SKM-1 (cell line): ENCODE measurements around the gene COMMD4.
A peak's percentile ranks its signal among the peaks of the same experiment; 100 is the strongest.
"Not testable (repeated sequence)": the region's sequence is repeated elsewhere in the genome, so short reads cannot be mapped to it uniquely, and the experiment has no call there.

Experiments used
- DNase-seq: peaks from one replicate; lab custom pipeline; 2025; ENCODE audit not compliant: unreplicated experiment; lab: John Stamatoyannopoulos, UW

Gene COMMD4

DNA sequence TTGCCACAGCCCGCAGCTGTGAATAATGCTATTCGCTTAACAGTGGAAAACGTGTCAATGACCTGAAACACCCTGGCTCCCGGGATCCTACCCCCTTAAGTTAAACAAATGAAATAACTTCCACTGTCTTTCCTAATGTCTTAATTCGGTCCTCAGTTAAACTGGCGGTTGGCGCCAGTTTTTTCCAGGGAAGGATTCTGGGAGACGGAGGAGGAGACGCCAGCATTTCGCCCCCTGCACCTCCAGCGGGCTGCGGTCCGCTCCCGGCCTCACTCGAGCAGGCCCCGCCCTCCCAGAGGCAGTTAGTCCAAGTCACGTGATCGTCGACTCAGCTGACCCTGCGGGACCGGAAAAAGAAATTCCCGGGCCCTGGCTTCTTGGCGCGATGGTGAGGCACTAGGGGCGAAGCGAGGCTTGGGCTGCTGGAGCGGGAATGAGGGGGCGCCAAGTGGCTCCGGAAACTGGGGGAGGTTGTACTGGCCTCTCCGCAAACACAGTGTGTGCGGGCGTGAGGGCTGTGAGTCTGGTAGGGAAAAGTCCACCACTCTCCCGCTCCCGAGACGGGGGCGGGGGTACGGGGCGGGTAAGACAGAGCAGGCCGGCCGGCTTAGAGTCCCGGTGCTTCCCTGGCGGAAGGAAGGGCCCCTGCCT, at the start of gene COMMD4:
Gene COMMD4, plus strand, starts transcription at position 359 of the 651 bp plus-strand sequence. Its CDS starts 27 bp downstream, at position 386.
- peak; percentile 50 for DNase-seq

DNA sequence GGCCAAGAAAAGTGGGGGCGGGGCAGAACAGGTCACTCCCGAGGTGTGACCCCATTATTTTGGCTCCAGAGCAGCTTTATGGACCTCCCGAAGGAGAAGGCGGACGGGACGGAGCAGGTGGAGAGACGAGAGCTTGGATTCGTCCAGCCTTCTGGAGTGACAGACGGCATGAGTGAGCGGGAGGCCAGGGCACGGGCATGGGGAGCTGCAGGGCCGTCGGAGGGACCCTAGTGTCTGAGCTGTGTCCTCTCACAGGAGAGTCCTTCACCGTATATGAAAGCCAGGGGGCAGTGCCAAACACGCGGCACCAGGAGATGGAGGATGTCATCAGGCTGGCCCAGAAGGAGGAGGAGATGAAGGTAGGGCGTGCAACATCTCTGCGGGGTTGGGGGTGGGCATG, 42.2 kb upstream of the COMMD4 start:
- not testable (repeated sequence) for DNase-seq

DNA sequence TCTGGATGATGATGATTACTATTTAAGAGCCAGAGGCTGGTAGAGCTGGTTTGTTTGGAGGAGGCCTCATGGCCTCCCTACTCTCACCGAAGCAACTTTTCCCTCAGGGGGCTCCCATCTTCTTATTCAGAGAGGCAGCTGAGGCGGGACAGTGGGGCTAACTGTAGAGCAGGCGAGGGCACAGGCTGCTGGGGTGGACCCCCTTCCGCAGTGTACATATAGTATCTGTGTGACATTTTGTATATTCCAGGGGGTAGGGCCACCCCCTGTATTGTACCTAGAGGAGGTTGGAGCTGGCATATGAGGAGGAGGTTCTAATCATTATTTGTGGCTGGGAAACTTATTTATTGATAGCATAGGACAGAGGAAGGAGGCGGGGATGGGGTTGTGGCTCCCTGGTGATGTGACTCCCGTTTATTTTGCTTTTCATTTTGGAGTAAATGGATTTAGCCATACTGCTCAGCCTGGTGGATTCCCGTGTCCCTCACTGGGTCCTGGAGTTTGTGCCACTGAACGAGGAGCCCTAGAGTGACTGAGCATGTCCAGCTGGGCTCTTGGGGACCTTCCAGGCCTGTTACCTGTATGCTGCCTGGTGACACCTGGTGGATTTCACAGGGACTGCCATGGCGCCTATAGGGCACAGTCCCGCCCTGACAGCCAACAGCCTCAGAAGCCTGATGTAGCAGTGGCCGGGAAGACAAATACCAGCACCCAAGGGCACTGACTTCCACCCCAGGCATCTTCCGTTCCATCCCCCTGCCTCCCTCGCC, 37.1 kb upstream of the COMMD4 start:
- DNase-seq: not testable (repeated sequence)

DNA sequence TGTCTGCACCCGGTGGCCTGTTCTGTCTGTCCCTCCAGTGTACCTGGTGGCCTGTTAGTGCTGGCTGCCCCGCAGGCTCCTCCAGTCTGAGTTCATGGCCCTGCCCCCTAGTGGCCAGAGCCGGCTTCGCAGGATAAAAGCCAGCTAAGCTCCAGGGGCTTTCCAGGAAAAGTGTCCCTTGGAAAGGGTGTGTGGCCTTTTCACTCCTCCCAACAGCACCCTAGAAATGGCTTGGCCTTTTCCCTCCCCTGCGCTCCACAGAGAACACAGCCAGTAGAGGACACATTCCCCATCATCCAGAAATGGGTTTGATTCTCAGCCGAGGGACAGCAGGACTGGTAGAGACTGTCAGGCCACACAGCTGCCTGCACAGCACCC, 36.6 kb upstream of the COMMD4 start:
- DNase-seq: not testable (repeated sequence)

DNA sequence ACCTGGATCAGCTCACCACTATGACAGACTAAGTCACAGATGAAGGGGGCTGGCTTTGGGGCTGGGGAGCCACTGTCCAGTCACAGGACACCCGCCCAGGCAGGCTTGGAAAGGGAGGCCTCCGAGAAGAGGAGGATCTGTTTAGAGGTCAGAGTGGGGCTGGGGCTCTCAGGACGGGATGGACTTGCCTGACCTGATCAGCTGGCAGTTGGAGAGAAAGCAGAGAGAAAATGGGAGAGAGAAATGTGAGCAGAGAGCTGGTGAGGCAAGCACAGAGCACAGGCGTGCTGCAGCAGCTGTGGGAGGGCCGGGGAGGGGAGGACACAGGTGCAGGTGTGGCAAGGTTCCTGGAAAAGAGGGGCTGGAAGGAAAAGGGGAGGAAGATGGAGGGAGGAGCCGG, 35.8 kb upstream of the COMMD4 start:
- not testable (repeated sequence) for DNase-seq

DNA sequence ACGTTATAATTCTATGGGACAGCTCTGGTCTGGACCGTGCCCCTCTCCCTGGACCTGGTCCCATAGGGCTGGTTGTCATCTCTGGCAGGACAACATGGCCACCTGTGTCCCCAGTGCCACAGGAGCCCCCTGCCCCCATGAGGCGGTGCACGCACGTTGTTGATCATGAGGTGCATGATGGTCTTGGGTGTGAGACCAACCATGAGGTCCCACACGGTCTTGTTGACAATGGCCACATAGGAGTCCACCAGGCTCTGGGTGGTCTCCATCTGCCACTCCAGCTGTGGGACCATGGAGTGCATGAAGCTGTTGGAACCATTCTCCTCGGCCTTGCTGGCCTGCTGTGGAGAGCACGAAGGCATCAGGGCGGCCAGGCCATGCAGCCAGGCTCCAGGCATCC, 33.5 kb upstream of the COMMD4 start:
- no peak for DNase-seq

DNA sequence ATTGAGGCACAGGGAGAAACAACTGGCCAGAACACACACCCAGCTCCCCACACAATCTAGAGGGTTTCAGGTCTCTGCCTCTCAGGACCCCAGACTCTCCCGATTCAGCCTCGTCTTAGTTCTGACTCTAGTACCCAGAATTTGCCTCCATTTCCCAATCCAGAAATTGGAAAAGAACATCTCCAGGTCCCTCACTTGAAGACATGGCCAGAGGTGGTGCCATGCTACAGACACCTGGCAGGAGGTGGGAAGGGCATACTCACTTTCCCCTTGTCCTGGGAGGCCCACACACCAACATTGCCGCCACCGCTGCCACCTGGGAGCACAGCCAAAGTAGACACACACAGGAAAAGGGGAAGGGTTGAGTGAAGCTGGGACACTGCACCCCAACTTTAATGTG, 33.1 kb upstream of the COMMD4 start:
- DNase-seq: not testable (repeated sequence)

DNA sequence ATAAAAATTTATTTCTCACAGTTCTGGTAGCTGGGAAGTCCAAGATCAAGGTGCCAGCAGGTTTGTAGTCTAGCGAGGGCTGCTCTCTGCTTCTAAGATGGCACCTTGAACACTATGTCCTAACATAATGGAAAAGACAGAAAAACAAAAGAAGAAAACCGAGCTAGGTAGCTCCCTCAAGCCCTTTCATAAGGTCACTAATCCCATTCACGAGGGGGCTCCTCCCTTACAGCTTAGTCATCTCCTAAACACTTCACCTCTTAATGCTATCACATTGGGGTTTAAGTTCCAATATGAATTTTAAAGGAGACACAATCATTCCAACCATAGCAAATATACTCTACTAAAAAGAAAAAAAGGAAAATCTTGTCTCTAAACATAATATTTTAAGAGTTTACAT, 29.7 kb upstream of the COMMD4 start:
- DNase-seq: no peak

DNA sequence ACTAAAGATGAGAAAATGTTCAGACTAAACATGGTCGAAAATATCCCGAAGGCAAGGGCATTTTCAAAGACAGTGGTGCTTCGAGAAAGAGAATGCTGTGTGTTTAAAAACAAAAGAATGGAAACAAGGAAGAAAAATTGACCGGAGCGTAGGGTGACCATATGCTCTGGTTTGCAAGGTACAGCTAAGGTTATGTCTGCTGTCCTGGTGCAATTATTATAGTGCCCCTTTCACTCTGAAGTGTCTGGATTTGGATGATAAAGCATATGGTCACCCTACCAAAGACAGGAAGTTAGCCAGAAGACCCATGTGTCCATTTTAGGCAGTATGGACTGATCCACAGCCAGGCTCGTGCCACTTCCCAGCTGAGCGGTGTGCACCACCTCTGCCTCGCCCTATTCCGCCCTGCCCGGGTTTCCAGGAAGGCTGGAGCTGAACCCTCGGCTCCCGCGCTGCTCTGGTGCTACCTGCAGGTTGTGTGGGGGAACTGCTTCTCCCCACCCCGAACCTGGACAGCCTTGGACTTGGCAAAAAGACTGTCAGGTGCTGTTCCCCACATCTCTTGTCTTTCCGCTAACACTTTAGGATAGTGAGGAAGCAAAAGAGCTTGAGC, 28.0 kb upstream of the COMMD4 start:
- DNase-seq: no peak

DNA sequence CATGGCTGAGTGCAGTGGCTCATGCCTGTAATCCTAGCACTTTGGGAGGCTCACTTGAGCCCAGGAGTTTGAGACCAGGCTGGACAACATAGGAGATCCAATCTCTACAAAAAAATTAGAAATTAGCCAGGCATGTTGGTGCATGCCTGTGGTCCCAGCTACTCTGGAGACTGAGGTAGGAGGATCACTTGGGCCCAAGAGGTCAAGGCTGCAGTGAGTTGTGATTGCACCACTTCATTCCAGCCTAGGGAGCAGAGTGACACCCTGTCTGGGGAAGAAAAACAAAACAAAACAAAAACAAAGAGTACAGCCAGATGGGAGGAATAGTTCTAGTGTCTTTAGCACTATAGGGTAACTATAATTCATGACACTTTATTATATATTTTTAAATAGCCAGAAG, 26.2 kb upstream of the COMMD4 start:
- DNase-seq: no peak

DNA sequence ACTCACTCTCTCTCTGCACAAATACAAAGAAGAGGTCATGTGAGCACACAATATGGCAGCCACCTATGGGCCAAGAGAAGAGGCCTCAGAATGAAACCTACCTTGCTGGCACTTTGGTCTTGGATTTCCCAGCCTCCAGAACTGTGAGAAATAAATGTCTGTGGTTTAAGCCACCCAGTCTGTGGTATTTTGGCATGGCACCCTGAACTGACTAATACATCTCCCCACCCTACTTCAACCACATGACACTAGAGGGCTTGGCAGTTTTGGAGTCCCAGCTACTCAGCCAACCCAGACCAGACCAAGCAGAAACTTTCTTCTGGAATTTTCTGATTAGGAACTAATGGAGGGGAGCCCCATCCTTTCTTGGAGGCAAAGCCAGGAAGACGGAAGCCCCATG, 23.3 kb upstream of the COMMD4 start:
- DNase-seq: not testable (repeated sequence)

DNA sequence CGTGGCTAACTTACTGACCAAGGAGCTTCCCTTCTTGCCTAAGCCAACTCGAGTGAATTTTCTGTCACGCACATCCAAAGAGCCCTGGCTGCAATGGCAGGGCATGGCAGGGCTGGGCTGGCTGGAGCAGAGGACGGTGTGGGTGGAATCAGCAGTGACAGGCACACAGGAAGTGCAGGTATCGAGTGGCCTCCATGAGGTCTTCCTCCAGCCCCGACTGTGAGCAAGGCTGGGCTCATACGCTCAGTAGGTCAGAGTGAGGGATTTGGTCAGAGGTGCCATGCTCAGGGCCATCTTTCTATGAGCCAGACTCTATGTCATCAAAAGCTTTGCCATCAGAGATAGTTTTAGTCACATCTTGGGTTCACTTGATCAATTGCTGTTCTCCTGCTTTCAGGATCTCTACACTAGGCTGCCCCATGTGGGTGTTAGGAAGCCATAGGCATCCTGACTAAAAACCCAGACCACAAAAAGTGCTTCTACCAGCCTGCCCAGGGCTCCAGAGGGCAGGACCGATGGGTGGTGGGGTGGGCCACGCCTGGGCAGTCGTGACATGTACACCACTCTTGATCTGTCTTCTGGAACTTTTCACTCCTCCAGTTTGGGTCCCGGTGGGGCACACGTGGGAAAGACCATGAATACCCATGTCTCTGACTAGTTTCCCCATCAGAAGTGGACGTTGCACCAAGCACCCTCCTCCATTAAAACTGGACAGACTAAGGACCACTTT, 22.6 kb upstream of the COMMD4 start:
- DNase-seq: no peak

DNA sequence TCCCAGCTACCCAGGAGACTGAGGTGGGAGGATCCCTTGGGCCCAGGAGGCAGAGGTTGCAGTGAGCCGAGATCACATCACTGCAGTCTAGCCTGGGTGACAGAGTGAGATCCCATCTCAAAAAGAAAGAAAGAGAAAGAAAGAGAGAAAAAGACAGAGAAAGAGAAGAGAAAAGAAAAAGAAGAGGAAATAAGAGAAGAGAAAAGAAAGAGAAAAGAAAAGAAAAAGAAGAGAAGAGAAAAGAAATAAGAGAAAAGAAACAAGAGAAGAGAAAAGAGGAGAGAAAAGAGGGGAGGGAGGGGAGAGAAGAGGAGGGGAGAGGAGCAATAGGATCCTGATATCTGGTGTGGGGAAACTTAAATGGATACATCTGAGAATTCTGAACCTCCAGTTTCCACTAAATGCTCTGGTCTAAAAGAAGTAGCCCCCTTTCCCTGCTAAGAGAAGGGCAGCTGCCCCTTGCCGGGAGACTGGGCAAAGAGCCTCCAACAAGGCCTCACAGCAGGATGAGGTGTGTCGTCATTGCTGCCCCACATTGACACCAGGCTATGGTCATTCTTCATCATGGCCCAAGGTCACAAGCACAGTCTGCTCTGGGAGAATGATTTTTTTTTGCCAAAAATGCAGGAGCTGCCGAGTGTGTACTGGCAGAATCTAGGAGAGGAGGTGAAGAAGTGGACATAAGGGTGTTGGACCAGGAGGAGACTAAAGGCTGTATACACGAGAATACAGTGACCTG, 21.1 kb upstream of the COMMD4 start:
- no peak for DNase-seq

DNA sequence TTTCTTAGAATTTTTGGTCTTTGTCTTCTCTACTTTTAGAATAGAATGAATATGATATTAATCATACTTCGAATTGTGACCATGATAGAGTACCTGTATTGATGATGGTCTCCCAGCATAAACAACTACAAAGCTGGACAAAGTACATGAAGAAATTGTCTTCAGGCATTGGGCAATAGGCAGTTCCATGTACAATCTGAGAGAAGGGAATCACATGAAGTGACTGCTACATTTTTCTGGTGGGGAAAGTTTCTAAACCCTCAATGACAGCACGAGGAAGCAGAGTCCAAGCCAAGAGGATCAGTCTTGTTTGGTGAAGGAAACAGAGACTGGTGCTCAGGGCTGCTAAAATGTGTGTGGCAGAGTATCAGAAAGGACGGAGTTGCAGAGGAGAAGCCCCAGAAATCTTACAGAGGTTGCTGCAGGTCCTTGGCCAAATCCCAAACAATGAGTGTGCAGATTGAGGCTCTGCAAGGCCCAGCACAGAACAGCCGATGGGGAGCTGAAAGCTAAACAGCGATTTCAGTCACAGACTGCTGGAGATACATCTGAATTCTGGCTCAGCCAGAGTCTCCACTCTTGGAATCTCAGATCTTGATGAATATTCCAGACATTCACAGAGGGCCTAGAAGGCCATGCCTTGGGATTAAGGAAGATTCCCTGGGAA, 16.5 kb upstream of the COMMD4 start:
- not testable (repeated sequence) for DNase-seq

DNA sequence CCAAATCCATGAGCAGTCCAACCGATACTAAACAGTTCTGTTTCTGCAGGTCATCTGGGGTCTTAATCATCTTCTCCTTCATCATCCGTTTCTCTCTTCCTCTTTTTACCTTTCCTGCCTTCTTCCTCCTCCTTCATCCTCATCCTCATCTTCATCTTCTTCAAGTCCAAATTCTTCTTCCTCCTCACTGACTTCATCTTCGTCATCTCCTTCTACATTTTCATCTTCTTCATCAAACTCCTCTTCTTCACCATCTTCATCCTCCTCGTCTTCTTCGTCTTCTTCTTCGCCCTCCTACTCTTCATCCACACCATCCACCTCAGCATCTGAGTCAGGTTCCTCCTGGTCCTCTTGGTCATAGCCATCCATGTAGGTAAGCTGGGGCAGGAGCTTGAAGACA, 14.2 kb upstream of the COMMD4 start:
- no peak for DNase-seq

DNA sequence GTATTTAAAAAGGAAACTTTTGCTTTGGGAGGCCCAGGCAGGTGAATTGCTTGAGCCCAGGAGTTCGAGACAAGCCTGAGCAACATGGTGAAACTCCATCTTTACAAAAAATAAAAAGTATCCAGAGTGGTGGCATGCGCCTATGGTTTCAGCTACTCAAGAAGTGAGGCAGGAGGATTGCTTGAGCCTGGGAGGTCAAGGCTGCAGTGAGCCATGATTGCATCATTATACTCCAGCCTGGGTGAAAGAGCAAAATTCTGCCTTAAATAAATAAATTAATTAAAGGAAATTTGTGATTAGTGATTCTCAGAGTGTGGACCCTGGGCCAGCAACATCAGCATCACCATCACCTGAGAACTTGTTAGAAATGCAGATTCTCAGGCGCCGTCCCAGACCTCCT, 9.9 kb upstream of the COMMD4 start:
- DNase-seq: no peak

DNA sequence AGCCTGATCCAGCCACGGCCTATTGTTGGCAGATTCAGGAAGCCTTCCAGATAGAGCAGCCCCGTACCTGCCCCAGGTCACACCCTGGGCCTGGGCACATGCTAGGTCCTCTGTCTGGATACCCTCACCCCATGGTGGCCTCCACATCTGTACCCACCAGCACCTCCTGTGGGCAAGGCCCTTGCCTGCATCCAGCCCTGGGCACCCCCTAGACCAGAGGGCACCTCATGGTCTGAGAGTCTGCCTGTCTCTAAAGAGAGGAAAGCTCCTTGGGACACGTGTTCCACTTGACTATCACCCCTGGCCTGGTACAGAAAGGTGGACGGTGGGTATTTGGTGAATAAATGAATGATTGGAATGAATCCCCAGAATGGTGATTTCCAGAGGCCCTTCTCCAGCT, 8.9 kb upstream of the COMMD4 start:
- DNase-seq: no peak

DNA sequence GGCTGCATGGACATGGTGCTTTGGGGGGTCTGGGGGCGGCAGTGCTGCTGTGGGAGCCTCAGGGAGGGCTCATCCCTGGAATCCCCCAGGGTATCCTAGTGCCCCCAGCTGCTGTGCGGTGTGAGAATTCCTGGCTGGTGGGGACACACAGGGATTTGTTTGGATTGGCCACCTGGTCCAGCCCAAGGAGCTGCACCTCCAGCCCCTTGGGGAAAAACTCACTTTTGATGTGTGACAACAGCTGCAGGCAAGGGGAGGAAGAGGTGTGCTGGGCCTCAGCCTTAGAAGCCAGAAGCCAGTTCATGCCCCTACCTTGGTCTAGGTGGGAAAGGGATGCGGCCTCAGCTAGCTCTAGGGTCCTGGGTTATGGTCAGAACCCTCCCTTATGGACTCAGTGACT, 8.4 kb upstream of the COMMD4 start:
- no peak for DNase-seq

DNA sequence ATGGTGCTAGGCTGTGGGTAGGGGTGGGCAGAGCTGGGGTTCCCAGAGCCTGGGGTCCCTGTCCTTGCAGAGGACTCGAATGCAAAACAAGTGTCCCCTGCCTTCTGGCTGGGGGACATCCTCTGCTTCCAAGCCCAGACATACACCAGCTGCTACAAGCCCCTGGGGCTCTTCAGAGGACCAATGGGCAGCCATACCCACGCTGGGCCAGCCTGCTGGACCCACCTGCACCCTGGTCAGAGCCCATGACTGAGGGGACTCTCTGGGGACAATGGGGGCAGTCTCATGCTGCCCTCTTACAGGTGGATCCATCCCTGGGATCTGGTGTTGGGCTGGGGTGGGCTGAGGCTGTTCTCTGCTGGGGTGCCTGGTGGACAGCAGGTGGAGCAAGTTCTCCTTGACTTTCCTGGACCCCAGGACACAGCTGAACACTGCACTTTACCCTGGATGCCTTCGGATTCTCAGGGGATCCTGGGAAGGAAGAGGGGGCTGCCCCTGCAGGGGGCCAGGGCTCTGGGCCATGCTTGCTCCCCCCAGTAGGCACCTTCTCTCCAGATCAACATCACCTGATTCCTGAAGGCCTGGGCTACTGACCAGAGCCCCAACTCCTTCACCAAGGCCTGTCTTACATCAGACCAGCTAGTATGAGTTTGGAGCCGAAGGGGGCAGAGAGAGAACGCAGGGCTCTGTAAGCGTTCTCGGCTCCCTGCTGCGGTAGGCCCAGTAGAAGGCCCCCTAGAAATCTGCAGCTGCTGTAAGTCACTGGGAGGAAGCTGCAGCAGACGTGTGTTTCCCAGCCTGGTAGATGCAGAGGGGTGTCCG, 7.2 kb upstream of the COMMD4 start:
- DNase-seq: no peak

DNA sequence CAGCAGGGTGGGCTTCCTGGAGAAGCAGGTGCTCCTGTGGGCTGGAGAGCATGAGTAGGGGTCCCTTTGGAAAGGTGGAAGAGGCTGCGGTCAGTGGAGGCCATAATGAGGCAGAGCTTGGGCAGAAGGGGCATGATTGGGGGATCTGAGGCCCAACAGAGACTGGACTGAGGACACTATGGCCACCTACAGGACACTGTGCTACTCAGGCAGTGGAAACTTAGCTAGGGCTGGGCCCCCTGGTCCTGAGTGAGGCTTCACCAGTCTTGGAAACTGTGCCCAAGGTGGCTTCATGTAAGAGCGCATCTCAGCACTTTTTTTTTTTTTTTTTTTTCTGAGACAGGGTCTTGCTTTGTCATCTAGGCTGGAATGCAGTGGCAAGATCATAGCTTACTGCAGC, 6.3 kb upstream of the COMMD4 start:
- DNase-seq: no peak
